DMS114 treated with DMSO at 0.1 percent for 48 hours (cell line): ENCODE results near the gene NYAP2.

Experiments
- DNase-seq: peaks from one replicate; lab custom pipeline; 2025; ENCODE audit not compliant: unreplicated experiment; lab: John Stamatoyannopoulos, UW

The NYAP2 gene

GRCh38 chr2:225399504-225399903 is at the start of gene NYAP2:
NYAP2 (plus strand) TSS chr2:225399710; CDS start chr2:225408881, 9,171 bp downstream.
- no peak for DNase-seq

GRCh38 chr2:225353579-225354085 is 45.9 kb upstream of the NYAP2 start:
- DNase-seq, result no peak

- DNase-seq, result no peak
Measured at GRCh38 chr2:225354281-225354774, 45.2 kb upstream of the NYAP2 start.

GRCh38 chr2:225355788-225356187 is 43.7 kb upstream of the NYAP2 start:
- no peak for DNase-seq

- DNase-seq, result no peak
Measured at GRCh38 chr2:225366731-225367130, 32.8 kb upstream of the NYAP2 start.

GRCh38 chr2:225367482-225367881 is 32.0 kb upstream of the NYAP2 start:
- no peak for DNase-seq

- DNase-seq, result no peak
Measured at GRCh38 chr2:225378984-225379383, 20.5 kb upstream of the NYAP2 start.

GRCh38 chr2:225379856-225380255 is 19.7 kb upstream of the NYAP2 start:
- DNase-seq, result no peak

- no peak for DNase-seq
Measured at GRCh38 chr2:225381609-225382008, 17.9 kb upstream of the NYAP2 start.

GRCh38 chr2:225398372-225398771 is 1.1 kb upstream of the NYAP2 start:
- DNase-seq, result no peak

GRCh38 chr2:225400060-225400511 is 576 bp downstream of the NYAP2 start:
- no peak for DNase-seq

GRCh38 chr2:225400546-225401400 is 1.3 kb downstream of the NYAP2 start:
- no peak for DNase-seq

GRCh38 chr2:225402210-225402776 is 2.8 kb downstream of the NYAP2 start:
- DNase-seq, result no peak

- no peak for DNase-seq
Measured at GRCh38 chr2:225411452-225411851, 11.9 kb downstream of the NYAP2 start.

GRCh38 chr2:225413786-225414185 is 14.3 kb downstream of the NYAP2 start:
- no peak for DNase-seq

GRCh38 chr2:225414902-225415301 is 15.4 kb downstream of the NYAP2 start:
- no peak for DNase-seq

GRCh38 chr2:225415341-225415740 is 15.8 kb downstream of the NYAP2 start:
- no peak for DNase-seq

GRCh38 chr2:225415792-225416191 is 16.3 kb downstream of the NYAP2 start:
- no peak for DNase-seq

GRCh38 chr2:225416616-225417367 is 17.3 kb downstream of the NYAP2 start:
- no peak for DNase-seq

- DNase-seq, result no peak
Measured at GRCh38 chr2:225419033-225419432, 19.5 kb downstream of the NYAP2 start.

GRCh38 chr2:225422145-225422544 is 22.6 kb downstream of the NYAP2 start:
- no peak for DNase-seq
